Left lung (tissue), 10 donors: ENCODE measurements around the gene ATXN1. TPM values are rescaled to one million over a fixed set of nuclear protein-coding genes. Genes with fewer than 3 reads are reported as not detected.

Experiments used
- ATAC-seq: fragments of 200-7000 bp; cut with Tn5 transposase; one replicate; pipeline ENCODE4 v1.9.1; 2020; ENCODE audit warnings: moderate library complexity
- DNase-seq, 4 donors: peaks; one replicate each; pipeline ENCODE4 v3.0.0-alpha.2; 2013 to 2020
- H3K27ac ChIP-seq, 2 donors: fragments of 200-600 bp; sonication (generic) in 1 of 2; one replicate each; pipeline versions ENCODE4 v1.5.0 to v1.8.0; 2020 to 2021
- H3K27me3 ChIP-seq, 2 donors: fragments of 200-600 bp; sonication (generic) in 1 of 2; one replicate each; pipeline versions ENCODE4 v1.5.0 to v1.8.0; 2020 to 2021
- H3K36me3 ChIP-seq, 2 donors: fragments of 200-600 bp; sonication (generic) in 1 of 2; one replicate each; pipeline versions ENCODE4 v1.5.0 to v1.8.0; 2020 to 2021
- H3K4me1 ChIP-seq, 2 donors: fragments of 200-600 bp; one replicate each; pipeline ENCODE4 v1.8.0; 2021
- H3K4me3 ChIP-seq, 2 donors: fragments of 200-600 bp; sonication (generic) in 1 of 2; one replicate each; pipeline versions ENCODE4 v1.5.0 to v1.8.0; 2020 to 2021; ENCODE audit warnings: mild to moderate bottlenecking in 1 of 2
- H3K9me3 ChIP-seq, 2 donors: fragments of 200-600 bp; sonication (generic) in 1 of 2; one replicate each; pipeline versions ENCODE4 v1.5.0 to v1.8.0; 2020 to 2021
- intact Hi-C, 2 donors: fragments of 100-400 bp; cut with DNase I; formaldehyde crosslinking; loops; one replicate each; pipeline versions ENCODE4 v1.11.2 to v1.14.2; 2022
- polyA plus RNA-seq, 6 donors: library from polyadenylated mRNA; unstranded; fragments of 120-200 nt; gene quantifications; one replicate each; pipeline ENCODE4 v1.2.1, GENCODE V29; 2013; ENCODE audit not compliant: insufficient read length in 6 of 6
- total RNA-seq, 2 donors: library from RNA; stranded (reverse); fragmentation: NEBNext Ultra II Directional; extraction: Animal tissue kit (Norgen Biotek cat#: 25700); gene quantifications; one replicate each; pipeline ENCODE4 v1.2.1, GENCODE V29; 2021
- TF ChIP-seq, protein P1 (sequence below), 2 donors: fragments of 200-600 bp; sonication (generic) in 1 of 2; IDR thresholded peaks; one replicate each; pipeline versions ENCODE4 v1.5.0 to v1.8.0; 2021; ENCODE audit warnings: antibody characterized with exemption in 2 of 2
- donor health status: DM: no; HTN: yes; CAD: no.
- donor health status: DM: no; HTN: no; CAD: no.

Gene ATXN1
- total and polyA plus RNA-seq, 8 donors, result 23.3 to 67.4 (median 27.3) TPM

DNA sequence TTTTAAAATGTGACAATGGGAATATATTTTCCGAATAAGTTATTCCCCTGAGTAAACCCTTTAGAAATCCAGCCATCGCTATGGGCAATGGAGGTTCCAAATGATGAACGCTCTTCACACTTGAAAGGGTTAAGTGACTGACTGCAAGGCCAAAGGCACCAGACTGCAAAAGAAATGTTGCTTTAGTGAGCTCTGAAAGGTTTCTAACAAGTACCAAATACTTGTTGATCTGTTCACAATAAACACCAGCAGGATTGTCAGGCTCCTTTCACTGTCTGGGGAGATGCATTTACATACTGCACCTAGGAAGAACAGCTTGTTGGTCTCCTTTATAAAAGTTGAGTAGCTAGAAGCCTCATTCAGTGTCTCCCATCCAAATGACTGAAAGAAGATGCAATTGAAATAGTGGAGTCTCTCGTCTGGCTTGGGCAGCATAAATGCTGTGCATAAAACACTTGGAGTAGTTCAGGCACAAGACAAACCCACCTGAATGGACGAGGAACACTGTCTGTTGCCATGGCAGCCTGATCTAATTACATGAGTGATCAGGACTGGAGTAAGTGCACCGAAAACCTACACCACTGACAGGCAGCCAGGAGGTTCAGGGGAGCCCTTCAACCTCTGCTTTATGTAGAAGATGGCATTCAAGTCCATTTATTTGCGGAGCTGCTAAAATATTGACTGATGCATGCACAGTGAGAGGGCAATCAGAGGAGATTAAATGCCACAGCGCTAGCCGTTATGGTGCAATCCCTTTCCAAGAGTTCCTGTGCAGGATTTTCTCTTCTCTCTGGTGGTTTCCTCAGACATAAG, 2.9 kb downstream of the ATXN1 start:
- no peaks in the 10 kb centered on the region for H3K9me3 ChIP-seq
- H3K36me3 ChIP-seq, result no peaks in the 10 kb centered on the region
- DNase-seq (no peak), ATAC-seq (no peak)
- TF ChIP-seq, protein P1, sequence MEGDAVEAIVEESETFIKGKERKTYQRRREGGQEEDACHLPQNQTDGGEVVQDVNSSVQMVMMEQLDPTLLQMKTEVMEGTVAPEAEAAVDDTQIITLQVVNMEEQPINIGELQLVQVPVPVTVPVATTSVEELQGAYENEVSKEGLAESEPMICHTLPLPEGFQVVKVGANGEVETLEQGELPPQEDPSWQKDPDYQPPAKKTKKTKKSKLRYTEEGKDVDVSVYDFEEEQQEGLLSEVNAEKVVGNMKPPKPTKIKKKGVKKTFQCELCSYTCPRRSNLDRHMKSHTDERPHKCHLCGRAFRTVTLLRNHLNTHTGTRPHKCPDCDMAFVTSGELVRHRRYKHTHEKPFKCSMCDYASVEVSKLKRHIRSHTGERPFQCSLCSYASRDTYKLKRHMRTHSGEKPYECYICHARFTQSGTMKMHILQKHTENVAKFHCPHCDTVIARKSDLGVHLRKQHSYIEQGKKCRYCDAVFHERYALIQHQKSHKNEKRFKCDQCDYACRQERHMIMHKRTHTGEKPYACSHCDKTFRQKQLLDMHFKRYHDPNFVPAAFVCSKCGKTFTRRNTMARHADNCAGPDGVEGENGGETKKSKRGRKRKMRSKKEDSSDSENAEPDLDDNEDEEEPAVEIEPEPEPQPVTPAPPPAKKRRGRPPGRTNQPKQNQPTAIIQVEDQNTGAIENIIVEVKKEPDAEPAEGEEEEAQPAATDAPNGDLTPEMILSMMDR (IDR thresholded peaks at IDR 0.05), result no peak
- peak overlapping the region in 1 of 2 donors; percentile 70 for H3K4me3 ChIP-seq
- no peaks in the 10 kb centered on the region for H3K27me3 ChIP-seq
- intact Hi-C loops, result no loop called here
- H3K4me1 ChIP-seq, result peaks cover 8 to 72% of the 10 kb centered on the region in 2 donors
- H3K27ac ChIP-seq, result peak overlapping the region; percentile 98 to 99

GRCh38 chr6:16757332-16757731, 3.9 kb downstream of the ATXN1 start:
- H3K4me1 ChIP-seq, result peaks cover 13 to 73% of the 10 kb centered on the region in 2 donors
- DNase-seq (no peak), ATAC-seq (no peak)
- TF ChIP-seq, protein P1 (IDR thresholded peaks at IDR 0.05), result no peak
- H3K36me3 ChIP-seq, result no peaks in the 10 kb centered on the region
- no peak overlapping the region for H3K4me3 ChIP-seq
- intact Hi-C loops, result no loop called here
- H3K9me3 ChIP-seq, result no peaks in the 10 kb centered on the region
- H3K27me3 ChIP-seq, result no peaks in the 10 kb centered on the region
- peak overlapping the region in 1 of 2 donors; percentile 29 for H3K27ac ChIP-seq

DNA sequence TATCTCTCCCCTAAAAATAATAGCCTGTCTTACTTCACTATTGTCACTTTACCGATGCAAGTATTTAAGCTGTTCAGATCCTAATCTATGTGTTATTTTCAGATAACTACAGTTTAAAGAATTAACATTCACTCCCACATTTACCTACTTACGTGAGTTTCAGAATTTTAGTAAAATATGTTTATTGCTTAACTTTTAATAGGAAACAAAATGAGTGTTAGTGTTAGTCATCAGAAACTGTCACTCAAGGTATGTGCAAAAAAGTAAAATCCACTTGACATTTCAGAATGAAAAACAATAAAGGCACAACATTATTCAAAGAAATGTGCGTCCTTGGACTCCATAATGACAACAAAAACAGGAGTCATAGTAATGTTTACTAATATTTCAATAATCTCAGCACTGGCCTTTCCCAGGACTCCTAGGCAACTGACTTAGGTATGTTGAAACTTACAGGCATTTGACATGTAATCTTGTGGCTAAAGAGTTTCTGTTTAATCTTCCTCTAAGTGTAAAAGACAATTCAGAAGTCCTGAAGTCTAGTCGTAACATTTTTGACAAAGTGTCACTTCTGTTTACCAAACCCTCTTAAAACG, 4.5 kb downstream of the ATXN1 start:
- intact Hi-C loops, result no loop called here
- DNase-seq (no peak), ATAC-seq (no peak)

DNA sequence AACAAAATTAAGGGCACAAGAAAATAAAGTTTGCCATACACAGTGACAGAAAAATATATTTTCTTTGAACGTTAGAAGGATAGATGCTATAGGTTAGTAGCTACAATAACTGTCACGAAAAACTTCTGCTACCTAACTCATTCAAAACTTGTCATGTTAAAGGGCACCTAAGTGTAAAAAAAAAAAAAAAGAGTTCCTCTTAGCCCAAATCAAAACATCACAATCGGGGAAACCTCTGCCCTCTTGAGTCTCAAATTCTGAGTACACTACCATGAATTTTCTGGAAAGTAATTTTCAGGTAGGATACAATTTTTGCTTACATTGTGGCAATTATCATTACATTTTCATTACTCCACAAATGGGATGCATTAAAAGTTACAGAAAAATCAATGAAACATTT, 5.7 kb downstream of the ATXN1 start:
- intact Hi-C loops, result no loop called here
- Histone ChIP-seq H3K27ac (no peak overlapping the region), H3K4me1 (peaks cover 17 to 86% of the 10 kb centered on the region in 2 donors)

More for the DNA sequence above, 4.5 kb downstream of the ATXN1 start:
- Histone ChIP-seq H3K4me1 (peaks cover 17 to 74% of the 10 kb centered on the region in 2 donors), H3K27me3 (no peaks in the 10 kb centered on the region), H3K27ac (peak overlapping the region in 1 of 2 donors; percentile 29), H3K4me3 (no peak overlapping the region), H3K9me3 (no peaks in the 10 kb centered on the region), H3K36me3 (no peaks in the 10 kb centered on the region)
- TF ChIP-seq, protein P1 (IDR thresholded peaks at IDR 0.05), result no peak

DNA sequence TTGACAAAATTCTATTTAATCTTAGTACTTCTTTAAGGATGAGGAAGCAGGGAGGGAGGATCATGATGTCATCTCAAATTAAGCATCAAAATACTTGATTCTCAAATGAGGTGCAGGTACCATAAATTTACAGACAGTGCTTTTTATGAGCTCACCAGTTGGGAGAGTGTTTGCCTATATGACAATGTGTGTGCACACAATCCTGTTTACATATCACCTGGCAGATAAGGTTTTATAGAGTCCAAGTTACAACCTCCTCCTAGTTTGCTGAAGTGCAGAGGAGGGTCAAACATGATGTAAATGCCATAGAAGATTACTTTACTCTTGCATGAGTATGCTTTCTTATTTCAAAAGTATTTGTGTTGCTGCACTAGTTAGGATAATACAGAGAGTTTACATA, 6.4 kb downstream of the ATXN1 start:
- H3K27me3 ChIP-seq, result no peaks in the 10 kb centered on the region
- ATAC-seq (no peak), DNase-seq (no peak)
- no peak overlapping the region for H3K27ac ChIP-seq
- TF ChIP-seq, protein P1 (IDR thresholded peaks at IDR 0.05), result no peak
- H3K36me3 ChIP-seq, result peaks cover 0 to 2% of the 10 kb centered on the region in 2 donors
- no peaks in the 10 kb centered on the region for H3K9me3 ChIP-seq
- intact Hi-C loops, result no loop called here
- H3K4me1 ChIP-seq, result peaks cover 17 to 90% of the 10 kb centered on the region in 2 donors
- H3K4me3 ChIP-seq, result no peak overlapping the region

More for the DNA sequence above, 5.7 kb downstream of the ATXN1 start:
- Histone ChIP-seq H3K36me3 (no peaks in the 10 kb centered on the region), H3K4me3 (no peak overlapping the region), H3K9me3 (no peaks in the 10 kb centered on the region), H3K27me3 (no peaks in the 10 kb centered on the region)
- TF ChIP-seq, protein P1 (IDR thresholded peaks at IDR 0.05), result no peak
- ATAC-seq (no peak), DNase-seq (no peak)
